Keratinocyte (primary cell): ENCODE data around the gene IRF7.

Experiments used
- EZH2 ChIP-seq: IDR thresholded peaks from one replicate; pipeline ENCODE4 v1.6.1; 2012; ENCODE audit warnings: inconsistent platforms, mild to moderate bottlenecking, low read length, moderate library complexity
- TF ChIP-seq, protein P1 (sequence below), 3 experiments: IDR thresholded peaks in 1 of 3; conservative IDR thresholded peaks in 1 of 3; optimal IDR thresholded peaks in 1 of 3; 2 replicates in 2 of 3; 3 replicates in 1 of 3; pipeline versions ENCODE3 to v1.5.1; 2011; ENCODE audit warnings: low read length in 3 of 3, mild to moderate bottlenecking in 3 of 3, moderate library complexity in 2 of 3, control low read depth in 1 of 3, inconsistent platforms in 1 of 3; ENCODE audit not compliant: insufficient read depth in 2 of 3; ENCODE audit errors: extremely low read depth in 1 of 3

DNA sequence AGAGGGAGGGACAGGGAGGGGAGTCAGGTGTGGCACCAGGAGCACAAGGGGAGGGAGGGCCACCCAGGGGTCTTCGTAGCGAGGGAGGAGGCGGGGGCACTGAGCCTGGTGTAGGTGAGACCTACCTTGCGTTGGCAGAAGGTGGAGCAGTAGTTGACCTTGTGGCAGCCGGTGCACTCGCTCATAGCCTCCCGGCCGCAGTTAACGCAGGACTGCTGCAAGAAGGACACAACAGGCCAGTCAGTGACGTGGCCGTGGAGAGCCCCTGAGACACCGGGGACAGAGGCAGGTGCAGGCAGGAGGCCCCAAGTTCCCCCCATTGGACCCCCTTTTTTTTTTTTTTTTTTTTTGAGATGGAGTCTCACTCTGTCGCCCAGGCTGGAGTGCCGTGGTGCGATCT lies 38.1 kb upstream of the IRF7 start:
- TF ChIP-seq, protein P1, sequence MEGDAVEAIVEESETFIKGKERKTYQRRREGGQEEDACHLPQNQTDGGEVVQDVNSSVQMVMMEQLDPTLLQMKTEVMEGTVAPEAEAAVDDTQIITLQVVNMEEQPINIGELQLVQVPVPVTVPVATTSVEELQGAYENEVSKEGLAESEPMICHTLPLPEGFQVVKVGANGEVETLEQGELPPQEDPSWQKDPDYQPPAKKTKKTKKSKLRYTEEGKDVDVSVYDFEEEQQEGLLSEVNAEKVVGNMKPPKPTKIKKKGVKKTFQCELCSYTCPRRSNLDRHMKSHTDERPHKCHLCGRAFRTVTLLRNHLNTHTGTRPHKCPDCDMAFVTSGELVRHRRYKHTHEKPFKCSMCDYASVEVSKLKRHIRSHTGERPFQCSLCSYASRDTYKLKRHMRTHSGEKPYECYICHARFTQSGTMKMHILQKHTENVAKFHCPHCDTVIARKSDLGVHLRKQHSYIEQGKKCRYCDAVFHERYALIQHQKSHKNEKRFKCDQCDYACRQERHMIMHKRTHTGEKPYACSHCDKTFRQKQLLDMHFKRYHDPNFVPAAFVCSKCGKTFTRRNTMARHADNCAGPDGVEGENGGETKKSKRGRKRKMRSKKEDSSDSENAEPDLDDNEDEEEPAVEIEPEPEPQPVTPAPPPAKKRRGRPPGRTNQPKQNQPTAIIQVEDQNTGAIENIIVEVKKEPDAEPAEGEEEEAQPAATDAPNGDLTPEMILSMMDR (optimal IDR thresholded peaks at IDR 0.05 in 1 of 3, IDR thresholded peaks at IDR 0.05 in 1 of 3, conservative IDR thresholded peaks at IDR 0.05 in 1 of 3; ENCODE audit: extremely low read depth in 1 of 3, insufficient read depth in 2 of 3, low read length in 3 of 3), result no peak
- no peak for TF ChIP-seq EZH2
